Rectal smooth muscle tissue (tissue), 1 donor: ENCODE data around the gene MYLK.

ENCODE experiments used
- H3K27ac ChIP-seq: one replicate; pipeline ENCODE4 v1.7.0; 2013; ENCODE audit warnings: low read depth, low read length, inconsistent platforms
- H3K27me3 ChIP-seq: one replicate; pipeline ENCODE4 v1.7.0; 2013; ENCODE audit warnings: low read length; ENCODE audit not compliant: control insufficient read depth, insufficient read depth
- H3K36me3 ChIP-seq: one replicate; pipeline ENCODE4 v1.7.0; 2013; ENCODE audit warnings: low read length; ENCODE audit not compliant: control insufficient read depth, insufficient read depth
- H3K4me1 ChIP-seq: one replicate; pipeline ENCODE4 v1.7.0; 2013; ENCODE audit warnings: low read length; ENCODE audit not compliant: control insufficient read depth, insufficient read depth
- H3K4me3 ChIP-seq: one replicate; pipeline ENCODE4 v1.7.0; 2013; ENCODE audit warnings: low read length
- H3K9ac ChIP-seq: one replicate; pipeline ENCODE4 v1.7.0; 2013; ENCODE audit warnings: low read length

MYLK gene

GRCh38 chr3:123692041-123692440, 192.1 kb downstream of the MYLK start:
- Histone ChIP-seq H3K27ac (peak overlapping the region; percentile 84), H3K4me3 (no peak overlapping the region), H3K27me3 (no peaks in the 10 kb centered on the region), H3K36me3 (peaks cover 24% of the 10 kb centered on the region), H3K9ac (no peak overlapping the region), H3K4me1 (peaks cover 63% of the 10 kb centered on the region)

GRCh38 chr3:123689831-123690230, 194.3 kb downstream of the MYLK start:
- Histone ChIP-seq H3K4me3 (no peak overlapping the region), H3K9ac (no peak overlapping the region), H3K27me3 (no peaks in the 10 kb centered on the region), H3K36me3 (peaks cover 24% of the 10 kb centered on the region), H3K27ac (peak overlapping the region; percentile 84), H3K4me1 (peaks cover 69% of the 10 kb centered on the region)

DNA sequence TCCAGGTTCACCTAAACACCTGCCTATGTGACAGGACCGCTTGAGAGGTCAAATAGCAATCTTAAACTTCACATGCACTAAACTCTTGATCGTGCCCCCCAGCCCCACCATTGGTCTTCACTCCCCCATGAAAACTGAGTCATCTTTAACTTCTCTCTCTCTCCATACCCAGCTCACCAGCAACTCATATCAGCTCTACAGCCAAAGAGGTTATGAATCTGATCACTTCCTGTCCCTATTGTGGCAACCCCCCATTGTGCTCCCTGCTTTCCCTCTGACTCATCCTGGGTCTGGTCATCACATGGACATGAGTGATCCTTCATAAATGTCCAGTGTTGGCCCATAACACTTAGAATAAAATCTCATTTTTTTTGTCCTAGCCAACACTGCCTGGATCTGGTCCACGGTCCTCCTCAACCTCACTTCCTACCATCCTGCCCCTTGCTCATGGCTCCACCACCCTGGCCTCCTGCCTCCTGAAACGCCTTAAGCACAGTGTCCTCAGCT, 195.8 kb downstream of the MYLK start:
- peaks cover 66% of the 10 kb centered on the region for H3K4me1 ChIP-seq
- H3K27ac ChIP-seq = peak overlapping the region; percentile 84
- peaks cover 22% of the 10 kb centered on the region for H3K36me3 ChIP-seq
- H3K9ac ChIP-seq = no peak overlapping the region
- no peaks in the 10 kb centered on the region for H3K27me3 ChIP-seq
- H3K4me3 ChIP-seq = no peak overlapping the region

DNA sequence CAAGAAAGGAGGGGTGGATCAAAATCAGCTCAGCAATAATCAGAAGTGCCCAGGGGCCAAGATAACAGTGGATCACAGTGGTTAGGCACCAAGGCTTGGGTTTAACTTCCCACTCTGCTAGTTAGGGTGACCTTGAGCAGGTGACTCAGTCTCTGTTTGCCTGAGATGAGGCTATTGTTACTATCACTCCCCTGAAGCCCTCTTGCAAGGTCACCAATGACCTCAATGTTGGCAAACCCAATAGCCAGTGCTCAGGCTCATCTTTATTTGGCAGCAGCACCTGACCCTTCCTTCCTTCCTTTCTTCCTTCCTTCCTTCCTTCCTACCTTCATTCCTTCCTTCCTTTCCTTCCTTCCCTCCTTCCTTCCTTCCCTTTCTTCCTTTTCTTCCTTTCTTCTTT, 196.8 kb downstream of the MYLK start:
- no peak overlapping the region for H3K9ac ChIP-seq
- peaks cover 60% of the 10 kb centered on the region for H3K4me1 ChIP-seq
- peaks cover 22% of the 10 kb centered on the region for H3K36me3 ChIP-seq
- peak overlapping the region; percentile 84 for H3K27ac ChIP-seq
- no peaks in the 10 kb centered on the region for H3K27me3 ChIP-seq
- no peak overlapping the region for H3K4me3 ChIP-seq

DNA sequence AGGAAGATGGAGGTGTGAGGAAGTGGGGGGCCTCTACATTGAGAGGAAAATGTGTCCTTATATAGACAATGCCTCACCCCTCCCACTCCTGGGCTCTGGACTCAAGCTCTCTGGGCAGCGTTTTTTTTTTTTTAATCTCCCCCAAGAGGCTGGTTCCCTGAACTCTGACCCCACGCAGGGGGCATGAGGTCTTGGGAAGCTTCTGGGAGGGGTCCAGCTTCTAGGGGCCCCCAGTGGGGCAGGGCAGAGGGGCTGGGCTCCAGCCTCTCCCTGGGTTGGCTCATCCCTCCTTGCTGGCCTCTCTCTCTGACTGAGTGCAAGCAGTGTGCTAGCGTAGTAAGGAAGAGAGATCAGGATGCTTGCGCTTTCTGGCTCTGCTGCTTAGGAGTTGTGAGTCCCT, 197.9 kb downstream of the MYLK start:
- Histone ChIP-seq H3K36me3 (peaks cover 25% of the 10 kb centered on the region), H3K9ac (no peak overlapping the region), H3K4me1 (peaks cover 49% of the 10 kb centered on the region), H3K4me3 (no peak overlapping the region), H3K27me3 (no peaks in the 10 kb centered on the region), H3K27ac (peak overlapping the region; percentile 84)

DNA sequence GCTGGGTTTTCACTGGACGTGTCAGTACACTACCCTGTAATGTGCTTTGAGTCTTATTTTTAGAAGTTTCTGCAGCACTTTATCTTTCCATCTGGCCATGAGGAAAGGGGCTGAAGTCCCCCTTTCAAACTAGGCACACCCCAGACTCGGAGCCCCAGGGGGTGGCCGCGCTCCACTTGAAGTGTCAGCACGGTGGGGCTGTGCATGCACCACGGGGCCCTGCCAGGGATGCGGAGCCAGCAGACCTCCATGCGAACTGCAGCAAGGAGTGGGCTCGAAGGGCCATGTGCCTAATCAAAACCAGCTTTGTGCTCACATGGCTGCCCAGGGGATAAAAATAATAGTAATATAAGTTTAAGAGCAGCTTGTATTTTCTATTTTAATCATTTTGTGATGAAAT, 198.4 kb downstream of the MYLK start:
- H3K27ac ChIP-seq = peak overlapping the region; percentile 84
- peaks cover 23% of the 10 kb centered on the region for H3K36me3 ChIP-seq
- no peak overlapping the region for H3K9ac ChIP-seq
- no peak overlapping the region for H3K4me3 ChIP-seq
- H3K4me1 ChIP-seq = peaks cover 45% of the 10 kb centered on the region
- H3K27me3 ChIP-seq = no peaks in the 10 kb centered on the region

DNA sequence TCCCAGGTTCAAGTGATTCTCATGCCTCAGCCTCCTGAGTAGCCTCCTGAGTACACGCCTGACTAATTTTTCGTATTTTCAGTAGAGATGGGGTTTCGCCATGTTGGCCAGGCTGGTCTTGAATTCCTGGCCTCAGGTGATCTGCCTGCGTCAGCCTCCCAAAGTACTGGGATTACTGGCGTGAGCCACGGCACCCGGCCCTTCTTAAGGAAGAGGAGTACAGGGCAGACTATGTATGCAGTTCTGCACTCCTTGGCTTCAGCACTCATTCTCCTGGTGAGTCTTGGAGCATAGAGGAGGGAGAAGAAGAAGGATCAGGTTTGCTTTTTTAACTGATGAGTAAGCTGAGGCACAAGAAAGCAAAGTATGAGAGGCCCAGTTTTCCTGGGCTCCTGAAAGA, 199.5 kb downstream of the MYLK start:
- H3K4me3 ChIP-seq = no peak overlapping the region
- peak overlapping the region; percentile 86 for H3K27ac ChIP-seq
- H3K36me3 ChIP-seq = peaks cover 20% of the 10 kb centered on the region

GRCh38 chr3:123684209-123684608, 199.9 kb downstream of the MYLK start:
- H3K36me3 ChIP-seq = peaks cover 18% of the 10 kb centered on the region
- peak overlapping the region; percentile 86 for H3K27ac ChIP-seq
- peaks cover 44% of the 10 kb centered on the region for H3K4me1 ChIP-seq
- H3K27me3 ChIP-seq = no peaks in the 10 kb centered on the region
- no peak overlapping the region for H3K9ac ChIP-seq
- no peak overlapping the region for H3K4me3 ChIP-seq

More for the DNA sequence above, 199.5 kb downstream of the MYLK start:
- H3K4me1 ChIP-seq = peaks cover 42% of the 10 kb centered on the region
- H3K27me3 ChIP-seq = no peaks in the 10 kb centered on the region
- H3K9ac ChIP-seq = no peak overlapping the region

DNA sequence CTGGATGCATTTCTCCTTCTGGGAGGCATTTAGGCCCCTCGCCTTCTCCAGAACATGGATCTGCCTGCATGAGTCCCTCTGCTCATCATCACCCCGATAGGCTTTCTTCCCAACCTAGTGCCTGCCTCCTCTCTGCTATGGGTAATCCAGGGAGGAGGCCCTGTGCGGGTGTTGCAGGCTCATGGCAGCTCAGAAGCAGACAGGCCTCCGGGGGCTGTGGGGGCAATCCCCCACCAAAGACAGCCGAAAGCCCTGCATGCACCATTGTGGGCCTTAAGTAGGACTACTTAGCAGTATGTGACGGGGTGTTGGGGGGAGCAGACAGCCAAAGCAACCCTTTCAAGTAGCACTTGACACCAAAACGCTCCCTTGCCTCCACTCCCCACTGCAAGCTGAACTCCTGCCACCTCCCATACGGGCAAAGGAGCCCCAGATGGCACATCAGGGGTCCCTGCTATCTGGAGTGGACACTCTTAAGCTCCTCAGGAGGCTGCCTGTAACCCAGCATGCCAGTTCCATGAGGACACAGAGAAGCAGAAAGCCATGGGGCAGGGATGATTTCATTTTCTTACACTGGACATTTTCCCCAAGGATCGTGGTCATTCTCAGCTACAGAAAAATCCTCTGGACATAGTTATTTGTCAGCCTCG, 200.5 kb downstream of the MYLK start:
- H3K4me1 ChIP-seq = peaks cover 44% of the 10 kb centered on the region
- H3K36me3 ChIP-seq = peaks cover 16% of the 10 kb centered on the region

DNA sequence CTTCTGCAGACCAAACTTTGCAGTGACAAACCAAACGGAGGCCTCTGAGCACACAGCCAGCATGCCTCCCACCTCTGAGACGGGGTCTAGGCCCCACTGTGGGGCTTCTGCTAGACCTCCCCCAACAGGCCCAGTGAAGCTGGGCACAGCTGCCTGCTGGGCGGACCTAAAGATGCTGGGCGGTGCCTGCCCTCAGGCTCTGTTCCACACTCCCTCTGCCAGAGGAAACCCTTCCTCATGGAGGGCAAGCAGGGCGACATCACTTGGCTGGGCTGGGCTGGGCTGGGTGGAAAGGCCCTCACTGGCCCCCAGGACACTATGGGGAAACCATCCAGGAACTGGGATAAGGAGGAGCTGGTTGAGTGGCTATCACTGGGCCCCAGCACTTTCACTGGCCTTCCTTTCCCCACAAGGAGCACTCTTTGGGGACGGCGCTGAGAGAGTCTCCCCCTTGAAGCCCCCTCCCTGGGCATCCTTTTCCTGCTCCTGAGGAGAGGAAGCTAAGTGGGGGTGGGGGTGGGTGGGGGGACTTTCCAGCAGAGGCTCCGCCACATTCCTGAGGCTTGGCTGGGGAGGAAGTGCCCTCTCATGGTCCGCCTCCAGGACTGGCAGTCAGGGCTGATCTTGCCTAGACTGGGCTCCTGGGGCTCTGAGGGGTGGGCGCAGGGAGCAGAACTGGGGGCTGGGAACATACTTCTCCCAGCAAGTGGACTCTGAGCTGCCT, 201.2 kb downstream of the MYLK start:
- Histone ChIP-seq H3K4me1 (peaks cover 47% of the 10 kb centered on the region), H3K36me3 (peaks cover 13% of the 10 kb centered on the region), H3K9ac (no peak overlapping the region), H3K27ac (peak overlapping the region; percentile 86), H3K27me3 (no peaks in the 10 kb centered on the region), H3K4me3 (no peak overlapping the region)

More for the DNA sequence above, 200.5 kb downstream of the MYLK start:
- Histone ChIP-seq H3K27me3 (no peaks in the 10 kb centered on the region), H3K4me3 (no peak overlapping the region), H3K27ac (peak overlapping the region; percentile 86), H3K9ac (no peak overlapping the region)

DNA sequence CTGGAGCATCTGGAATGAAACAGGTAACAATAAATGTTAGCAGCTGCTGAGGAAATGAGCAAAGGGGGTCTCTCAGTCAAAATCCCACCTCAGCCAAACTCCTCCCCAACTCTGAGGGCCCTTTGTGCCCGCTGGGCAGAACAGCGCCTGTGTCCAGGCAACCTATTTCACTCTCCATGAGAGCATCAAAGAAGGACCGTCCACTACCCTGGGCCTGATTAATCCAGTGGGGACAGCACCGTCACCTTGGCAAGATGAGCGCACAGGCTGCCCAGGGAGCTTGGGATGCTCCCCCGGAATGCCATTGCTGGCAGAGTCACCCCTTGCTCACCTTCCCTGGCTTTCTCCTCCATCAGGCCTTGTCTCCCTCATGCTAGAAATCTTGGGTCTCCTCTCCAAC, 201.8 kb downstream of the MYLK start:
- H3K4me1 ChIP-seq = peaks cover 49% of the 10 kb centered on the region
- H3K4me3 ChIP-seq = no peak overlapping the region
- peaks cover 13% of the 10 kb centered on the region for H3K36me3 ChIP-seq
- peak overlapping the region; percentile 86 for H3K27ac ChIP-seq
- no peaks in the 10 kb centered on the region for H3K27me3 ChIP-seq
- H3K9ac ChIP-seq = no peak overlapping the region

DNA sequence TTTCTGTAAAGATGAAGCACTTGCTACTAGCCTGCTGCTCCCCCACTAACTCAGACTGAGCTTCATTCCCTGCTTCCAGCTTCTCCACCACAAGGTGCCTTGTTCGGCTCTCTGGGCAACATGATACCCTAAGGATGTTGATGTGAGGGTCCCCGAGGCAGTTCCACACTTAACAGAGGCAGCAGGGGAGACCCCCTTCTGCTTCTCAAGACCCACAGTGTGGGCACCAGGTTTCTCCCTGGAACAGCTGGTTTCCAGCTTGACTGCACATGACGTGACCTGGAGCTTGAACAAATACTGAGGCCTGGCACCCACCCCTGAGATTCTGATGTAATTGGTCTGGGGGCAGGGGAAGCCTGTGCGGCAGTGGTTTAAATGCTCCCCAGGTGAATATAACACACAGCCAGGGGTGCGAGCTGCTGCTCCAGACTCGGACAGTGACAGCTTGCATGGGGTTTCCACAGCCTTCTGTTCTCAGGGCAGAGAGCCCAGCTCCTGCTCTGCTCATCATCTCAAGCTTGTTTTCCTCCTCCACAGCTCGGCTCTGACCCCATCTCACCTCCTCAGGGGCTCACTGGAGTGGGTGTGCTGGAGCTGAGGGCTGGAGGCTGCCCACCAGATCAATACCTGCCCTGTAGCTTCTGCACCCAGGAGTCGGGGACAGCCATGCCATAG, 204.3 kb downstream of the MYLK start:
- H3K4me1 ChIP-seq = peaks cover 53% of the 10 kb centered on the region
- H3K4me3 ChIP-seq = peak overlapping the region; percentile 35
- H3K9ac ChIP-seq = no peak overlapping the region
- peaks cover 9% of the 10 kb centered on the region for H3K36me3 ChIP-seq
- H3K27me3 ChIP-seq = no peaks in the 10 kb centered on the region
- peak overlapping the region; percentile 87 for H3K27ac ChIP-seq
